CD8-positive, alpha-beta memory T cell (primary cell): ENCODE measurements around the gene CAMK2D. TPM values are rescaled to one million over a fixed set of nuclear protein-coding genes. Genes with fewer than 3 reads are reported as not detected.

Experiments used
- CTCF ChIA-PET: fragments of 350-600 bp; sonication (Branson Sonifier 250); formaldehyde crosslinking; loops from one replicate; lab custom pipeline; 2021; ENCODE audit warnings: antibody characterized with exemption; lab: Charles Lee
- POLR2A ChIA-PET: fragments of 350-600 bp; sonication (Branson Sonifier 250); formaldehyde crosslinking; loops from one replicate; lab custom pipeline; 2021; ENCODE audit warnings: antibody characterized with exemption; lab: Charles Lee
- DNase-seq, 5 donors: peaks; one replicate each; pipeline versions ENCODE4 v3.0.0 to v3.0.0-alpha.2; 2020 to 2022; ENCODE audit warnings: mixed read lengths in 1 of 5
- H3K27ac ChIP-seq: one replicate; pipeline ENCODE4 v1.7.0; 2013; ENCODE audit warnings: low read depth, mild to moderate bottlenecking, low read length, moderate library complexity
- H3K27me3 ChIP-seq: 2 replicates; pipeline ENCODE4 v1.7.0; 2013; ENCODE audit warnings: low read length, mild to moderate bottlenecking; ENCODE audit not compliant: insufficient read depth, poor library complexity, severe bottlenecking
- H3K36me3 ChIP-seq: 2 replicates; pipeline ENCODE4 v1.7.0; 2013; ENCODE audit warnings: mild to moderate bottlenecking, low read length, moderate library complexity; ENCODE audit not compliant: insufficient read depth
- H3K4me1 ChIP-seq: 2 replicates; pipeline ENCODE4 v1.7.0; 2013; ENCODE audit warnings: mild to moderate bottlenecking, low read length, moderate library complexity; ENCODE audit not compliant: insufficient read depth
- H3K4me3 ChIP-seq: 2 replicates; pipeline ENCODE4 v1.7.0; 2013; ENCODE audit warnings: mild to moderate bottlenecking, low read length
- H3K9me3 ChIP-seq: 2 replicates; pipeline ENCODE4 v1.7.0; 2013; ENCODE audit warnings: mild to moderate bottlenecking, low read length
- H3K27ac Mint-ChIP-seq, 8 donors: one replicate each; pipeline ENCODE4 v1.8.0; 2020 to 2021; ENCODE audit warnings: mixed read lengths in 8 of 8, mild to moderate bottlenecking in 6 of 8, inconsistent platforms in 3 of 8, moderate library complexity in 3 of 8
- H3K27me3 Mint-ChIP-seq, 2 donors: one replicate each; pipeline ENCODE4 v1.8.0; 2020 to 2021; ENCODE audit warnings: mixed read lengths in 2 of 2, mild to moderate bottlenecking in 1 of 2, moderate library complexity in 1 of 2
- H3K36me3 Mint-ChIP-seq, 3 donors: one replicate each; pipeline ENCODE4 v1.8.0; 2020 to 2021; ENCODE audit warnings: mixed read lengths in 3 of 3, inconsistent platforms in 1 of 3, mild to moderate bottlenecking in 1 of 3
- H3K4me1 Mint-ChIP-seq, 3 donors: one replicate each; pipeline ENCODE4 v1.8.0; 2020 to 2021; ENCODE audit warnings: mixed read lengths in 3 of 3, inconsistent platforms in 1 of 3, mild to moderate bottlenecking in 1 of 3
- H3K4me3 Mint-ChIP-seq, 7 donors: one replicate each; pipeline ENCODE4 v1.8.0; 2020 to 2021; ENCODE audit warnings: mixed read lengths in 7 of 7, mild to moderate bottlenecking in 6 of 7, moderate library complexity in 4 of 7, inconsistent platforms in 2 of 7
- H3K9me3 Mint-ChIP-seq, 5 donors: one replicate each; pipeline ENCODE4 v1.8.0; 2020 to 2022; ENCODE audit warnings: mixed read lengths in 5 of 5, mild to moderate bottlenecking in 3 of 5, moderate library complexity in 2 of 5, inconsistent platforms in 1 of 5
- polyA plus RNA-seq: library from polyadenylated mRNA; unstranded; fragments of 300-500 nt; fragmentation: Illumina TruSeq; gene quantifications from one replicate; pipeline ENCODE4 v1.2.3, GENCODE V29; 2021
- total RNA-seq, 2 experiments: library from RNA; stranded (reverse); gene quantifications; one replicate each; pipeline ENCODE4 v1.2.3, GENCODE V29; 2021

Gene CAMK2D
- total and polyA plus RNA-seq, 3 experiments from 2014 or later: 19.6 to 57.6 (median 56.0) TPM

GRCh38 chr4:113450295-113451080, 311.1 kb downstream of the CAMK2D start:
- no peaks in the 10 kb centered on the region for H3K4me1 Mint-ChIP-seq
- no peaks in the 10 kb centered on the region for H3K36me3 ChIP-seq
- peaks cover 0 to 4% (median 0%) of the 10 kb centered on the region in 5 donors for H3K9me3 Mint-ChIP-seq
- H3K27me3 Mint-ChIP-seq: no peaks in the 10 kb centered on the region
- H3K27me3 ChIP-seq: no peaks in the 10 kb centered on the region
- ChIA-PET CTCF (interaction anchor here (0.7 to 1.1 kb wide), 2 partner anchors 97 to 251 kb away, joined by 3 read pairs; no protein-coding TSS in a partner anchor), POLR2A (no interaction called here)
- no peak overlapping the region for H3K27ac Mint-ChIP-seq
- H3K4me3 ChIP-seq: no peak overlapping the region
- DNase-seq: no peak
- H3K4me1 ChIP-seq: no peaks in the 10 kb centered on the region
- H3K4me3 Mint-ChIP-seq: no peak overlapping the region
- no peak overlapping the region for H3K27ac ChIP-seq
- H3K36me3 Mint-ChIP-seq: peaks cover 0 to 23% (median 13%) of the 10 kb centered on the region in 3 donors
- H3K9me3 ChIP-seq: no peaks in the 10 kb centered on the region

GRCh38 chr4:113449410-113449974, 312.0 kb downstream of the CAMK2D start:
- H3K4me3 Mint-ChIP-seq: no peak overlapping the region

GRCh38 chr4:113447769-113448168, 313.8 kb downstream of the CAMK2D start:
- Mint-ChIP-seq H3K27me3 (peaks cover 0 to 6% of the 10 kb centered on the region in 2 donors), H3K4me1 (peaks cover 0 to 6% (median 5%) of the 10 kb centered on the region in 3 donors), H3K27ac (no peak overlapping the region), H3K4me3 (no peak overlapping the region), H3K36me3 (peaks cover 0 to 7% (median 6%) of the 10 kb centered on the region in 3 donors), H3K9me3 (peaks cover 0 to 4% (median 0%) of the 10 kb centered on the region in 5 donors)
- no peaks in the 10 kb centered on the region for H3K9me3 ChIP-seq
- H3K4me3 ChIP-seq: no peak overlapping the region
- ChIA-PET POLR2A (no interaction called here), CTCF (no interaction called here)
- no peaks in the 10 kb centered on the region for H3K36me3 ChIP-seq
- H3K4me1 ChIP-seq: no peaks in the 10 kb centered on the region
- DNase-seq: no peak
- H3K27ac ChIP-seq: no peak overlapping the region
- no peaks in the 10 kb centered on the region for H3K27me3 ChIP-seq

More at GRCh38 chr4:113449410-113449974, 312.0 kb downstream of the CAMK2D start:
- CTCF ChIA-PET: interaction anchor here (0.7 to 1.1 kb wide), 2 partner anchors 98 to 252 kb away, joined by 3 read pairs; no protein-coding TSS in a partner anchor
- H3K9me3 Mint-ChIP-seq: peaks cover 0 to 4% (median 0%) of the 10 kb centered on the region in 5 donors
- H3K27ac ChIP-seq: no peak overlapping the region
- no peak for DNase-seq
- POLR2A ChIA-PET: no interaction called here
- no peaks in the 10 kb centered on the region for H3K4me1 ChIP-seq
- H3K4me1 Mint-ChIP-seq: no peaks in the 10 kb centered on the region
- H3K4me3 ChIP-seq: no peak overlapping the region
- peaks cover 0 to 16% (median 13%) of the 10 kb centered on the region in 3 donors for H3K36me3 Mint-ChIP-seq
- H3K9me3 ChIP-seq: no peaks in the 10 kb centered on the region
- H3K27ac Mint-ChIP-seq: no peak overlapping the region
- H3K36me3 ChIP-seq: no peaks in the 10 kb centered on the region
- no peaks in the 10 kb centered on the region for H3K27me3 Mint-ChIP-seq
- no peaks in the 10 kb centered on the region for H3K27me3 ChIP-seq

- DNase-seq: no peak
- peaks cover 0 to 7% (median 6%) of the 10 kb centered on the region in 3 donors for H3K36me3 Mint-ChIP-seq
- H3K4me1 Mint-ChIP-seq: peaks cover 0 to 6% (median 5%) of the 10 kb centered on the region in 3 donors
- peaks cover 2 to 6% of the 10 kb centered on the region in 2 donors for H3K27me3 Mint-ChIP-seq
- H3K36me3 ChIP-seq: no peaks in the 10 kb centered on the region
- H3K4me1 ChIP-seq: no peaks in the 10 kb centered on the region
- no peaks in the 10 kb centered on the region for H3K9me3 ChIP-seq
- CTCF ChIA-PET: no interaction called here
- no peaks in the 10 kb centered on the region for H3K27me3 ChIP-seq
- no peak overlapping the region for H3K4me3 ChIP-seq
- no peak overlapping the region for H3K4me3 Mint-ChIP-seq
- no peak overlapping the region for H3K27ac ChIP-seq
- peaks cover 0 to 4% (median 0%) of the 10 kb centered on the region in 5 donors for H3K9me3 Mint-ChIP-seq
- H3K27ac Mint-ChIP-seq: no peak overlapping the region
- POLR2A ChIA-PET: no interaction called here
Measured at GRCh38 chr4:113447061-113447460, 314.5 kb downstream of the CAMK2D start.

GRCh38 chr4:113446019-113446418, 315.5 kb downstream of the CAMK2D start:
- no peak overlapping the region for H3K4me3 Mint-ChIP-seq
- ChIA-PET CTCF (interaction anchor here (1.2 kb wide), 1 partner anchor 22 kb away, joined by 3 read pairs; no protein-coding TSS in a partner anchor), POLR2A (no interaction called here)
- H3K27ac Mint-ChIP-seq: no peak overlapping the region
- no peak overlapping the region for H3K27ac ChIP-seq
- no peaks in the 10 kb centered on the region for H3K4me1 ChIP-seq
- H3K36me3 ChIP-seq: no peaks in the 10 kb centered on the region
- H3K4me3 ChIP-seq: no peak overlapping the region
- H3K9me3 Mint-ChIP-seq: peaks cover 0 to 4% (median 0%) of the 10 kb centered on the region in 5 donors
- H3K27me3 ChIP-seq: no peaks in the 10 kb centered on the region
- no peak for DNase-seq
- peaks cover 2 to 6% of the 10 kb centered on the region in 2 donors for H3K27me3 Mint-ChIP-seq
- H3K9me3 ChIP-seq: no peaks in the 10 kb centered on the region
- peaks cover 0 to 3% (median 2%) of the 10 kb centered on the region in 3 donors for H3K36me3 Mint-ChIP-seq
- peaks cover 0 to 6% (median 5%) of the 10 kb centered on the region in 3 donors for H3K4me1 Mint-ChIP-seq

GRCh38 chr4:113445286-113445685, 316.3 kb downstream of the CAMK2D start:
- Histone ChIP-seq H3K36me3 (no peaks in the 10 kb centered on the region), H3K4me1 (no peaks in the 10 kb centered on the region), H3K4me3 (no peak overlapping the region), H3K27ac (no peak overlapping the region), H3K9me3 (no peaks in the 10 kb centered on the region), H3K27me3 (no peaks in the 10 kb centered on the region)
- DNase-seq: no peak
- Mint-ChIP-seq H3K9me3 (peaks cover 0 to 4% (median 0%) of the 10 kb centered on the region in 5 donors), H3K27me3 (peaks cover 2 to 6% of the 10 kb centered on the region in 2 donors), H3K4me1 (peaks cover 0 to 6% (median 5%) of the 10 kb centered on the region in 3 donors), H3K36me3 (peaks cover 0 to 2% (median 2%) of the 10 kb centered on the region in 3 donors), H3K27ac (no peak overlapping the region), H3K4me3 (no peak overlapping the region)
- POLR2A ChIA-PET: no interaction called here
- CTCF ChIA-PET: interaction anchor here (1.2 kb wide), 1 partner anchor 23 kb away, joined by 3 read pairs; no protein-coding TSS in a partner anchor

- no peak overlapping the region for H3K4me3 Mint-ChIP-seq
- H3K27ac Mint-ChIP-seq: no peak overlapping the region
- peaks cover 0 to 6% (median 5%) of the 10 kb centered on the region in 3 donors for H3K4me1 Mint-ChIP-seq
- Histone ChIP-seq H3K27ac (no peak overlapping the region), H3K4me3 (no peak overlapping the region), H3K4me1 (no peaks in the 10 kb centered on the region), H3K27me3 (no peaks in the 10 kb centered on the region), H3K9me3 (no peaks in the 10 kb centered on the region), H3K36me3 (no peaks in the 10 kb centered on the region)
- ChIA-PET CTCF (no interaction called here), POLR2A (no interaction called here)
- H3K36me3 Mint-ChIP-seq: no peaks in the 10 kb centered on the region
- peaks cover 0 to 4% (median 0%) of the 10 kb centered on the region in 5 donors for H3K9me3 Mint-ChIP-seq
- peaks cover 2 to 6% of the 10 kb centered on the region in 2 donors for H3K27me3 Mint-ChIP-seq
- DNase-seq: no peak
Measured at GRCh38 chr4:113444386-113444785, 317.2 kb downstream of the CAMK2D start.

GRCh38 chr4:113442826-113443225, 318.7 kb downstream of the CAMK2D start:
- H3K36me3 Mint-ChIP-seq: no peaks in the 10 kb centered on the region

More at GRCh38 chr4:113442826-113443225, 318.7 kb downstream of the CAMK2D start:
- H3K9me3 Mint-ChIP-seq: peaks cover 0 to 4% (median 0%) of the 10 kb centered on the region in 5 donors
- H3K36me3 ChIP-seq: no peaks in the 10 kb centered on the region
- no peak overlapping the region for H3K4me3 Mint-ChIP-seq
- H3K27me3 ChIP-seq: no peaks in the 10 kb centered on the region
- DNase-seq: no peak
- H3K4me3 ChIP-seq: no peak overlapping the region
- POLR2A ChIA-PET: no interaction called here
- H3K4me1 ChIP-seq: no peaks in the 10 kb centered on the region
- no peak overlapping the region for H3K27ac Mint-ChIP-seq
- no peaks in the 10 kb centered on the region for H3K9me3 ChIP-seq
- peaks cover 0 to 6% (median 5%) of the 10 kb centered on the region in 3 donors for H3K4me1 Mint-ChIP-seq
- H3K27ac ChIP-seq: no peak overlapping the region
- CTCF ChIA-PET: no interaction called here
- H3K27me3 Mint-ChIP-seq: peaks cover 2 to 6% of the 10 kb centered on the region in 2 donors
